GM12873 (cell line): ENCODE data around the gene UBAP2.

ENCODE experiments used
- CTCF ChIP-seq: IDR thresholded peaks from 2 replicates; pipeline ENCODE4 v1.5.1; 2012; ENCODE audit warnings: low read depth, mild to moderate bottlenecking, moderate library complexity, low read length, control low read depth; ENCODE audit not compliant: insufficient read depth; ENCODE audit errors: missing control alignments

Gene UBAP2

GRCh38 chr9:33924978-33925797 lies 123.5 kb downstream of the UBAP2 start:
- TF ChIP-seq CTCF: peak; percentile 68

GRCh38 chr9:33923998-33924701 lies 124.5 kb downstream of the UBAP2 start:
- no peak for TF ChIP-seq CTCF

GRCh38 chr9:33923079-33923478 lies 125.6 kb downstream of the UBAP2 start:
- TF ChIP-seq CTCF: no peak

GRCh38 chr9:33921967-33922895 lies 126.5 kb downstream of the UBAP2 start:
- peak; percentile 87 for TF ChIP-seq CTCF

GRCh38 chr9:33919276-33919897 lies 129.3 kb downstream of the UBAP2 start:
- TF ChIP-seq CTCF: no peak

GRCh38 chr9:33917036-33917435 lies 131.7 kb downstream of the UBAP2 start:
- no peak for TF ChIP-seq CTCF
